SK-N-SH treated with all-trans-retinoic acid at 6 μM for 48 hours (cell line): ENCODE results near the gene RAPSN.

Experiments
- ATAC-seq: fragments of 200-7000 bp; cut with Tn5 transposase; 3 replicates; pipeline ENCODE4 v1.9.1; 2020; ENCODE audit warnings: mild to moderate bottlenecking, moderate library complexity
- ARNTL ChIP-seq: fragments of 450-650 bp; formaldehyde crosslinking; IDR thresholded peaks from 2 replicates; pipeline ENCODE4 v1.5.0; 2020; ENCODE audit warnings: low read depth, mild to moderate bottlenecking, moderate library complexity, borderline replicate concordance
- BACH2 ChIP-seq: fragments of 250-450 bp; sonication (Bioruptor Pico); IDR thresholded peaks from 2 replicates; pipeline ENCODE4 v1.9.0; 2021; ENCODE audit warnings: mild to moderate bottlenecking, borderline replicate concordance
- CSDC2 ChIP-seq: fragments of 250-450 bp; sonication (Bioruptor Pico); IDR thresholded peaks from 2 replicates; pipeline ENCODE4 v1.5.0; 2020; ENCODE audit warnings: mild to moderate bottlenecking, moderate library complexity
- ESRRG ChIP-seq: fragments of 250-450 bp; sonication (Bioruptor Pico); IDR thresholded peaks from 2 replicates; pipeline ENCODE4 v1.6.1; 2021; ENCODE audit warnings: mild to moderate bottlenecking
- ISL1 ChIP-seq: fragments of 250-450 bp; sonication (Bioruptor Pico); IDR thresholded peaks from 2 replicates; pipeline ENCODE4 v2.1.2; 2022; ENCODE audit warnings: mild to moderate bottlenecking, moderate library complexity
- OSR1 ChIP-seq: fragments of 250-450 bp; sonication (Bioruptor Pico); IDR thresholded peaks from 2 replicates; pipeline ENCODE4 v1.8.0; 2022; ENCODE audit warnings: moderate library complexity, mild to moderate bottlenecking, inconsistent platforms
- PPARA ChIP-seq: fragments of 250-450 bp; sonication (Bioruptor Pico); IDR thresholded peaks from 2 replicates; pipeline ENCODE4 v1.5.0; 2020; ENCODE audit warnings: mild to moderate bottlenecking, borderline replicate concordance
- RARB ChIP-seq: fragments of 250-450 bp; sonication (Bioruptor Pico); IDR thresholded peaks from 2 replicates; pipeline ENCODE4 v1.8.0; 2021; ENCODE audit warnings: mild to moderate bottlenecking, moderate library complexity
- SNAI2 ChIP-seq: fragments of 250-450 bp; sonication (Bioruptor Pico); IDR thresholded peaks from 2 replicates; pipeline ENCODE4 v1.5.0; 2020; ENCODE audit warnings: mild to moderate bottlenecking, moderate library complexity
- TCF4 ChIP-seq: fragments of 250-450 bp; sonication (Bioruptor Pico); IDR thresholded peaks from 2 replicates; pipeline ENCODE4 v1.8.0; 2021; ENCODE audit warnings: mild to moderate bottlenecking, moderate library complexity, borderline replicate concordance
- TOX ChIP-seq: fragments of 250-450 bp; sonication (Bioruptor Pico); IDR thresholded peaks from 2 replicates; pipeline ENCODE4 v1.8.0; 2021; ENCODE audit warnings: mild to moderate bottlenecking, moderate library complexity, borderline replicate concordance
- ZC3H10 ChIP-seq: fragments of 250-450 bp; sonication (Bioruptor Pico); IDR thresholded peaks from 2 replicates; pipeline ENCODE4 v1.5.1; 2021; ENCODE audit warnings: mild to moderate bottlenecking, moderate library complexity
- ZFP3 ChIP-seq: fragments of 250-450 bp; sonication (Bioruptor Pico); IDR thresholded peaks from 2 replicates; pipeline ENCODE4 v1.5.0; 2020; ENCODE audit warnings: mild to moderate bottlenecking, moderate library complexity
- ZFP30 ChIP-seq: fragments of 450-650 bp; formaldehyde crosslinking; IDR thresholded peaks from 2 replicates; pipeline ENCODE4 v1.5.0; 2022; ENCODE audit warnings: mild to moderate bottlenecking, moderate library complexity
- ZNF565 ChIP-seq: fragments of 450-650 bp; formaldehyde crosslinking; conservative IDR thresholded peaks from 2 replicates; pipeline ENCODE4 v1.5.0; 2020; ENCODE audit warnings: low read depth, mild to moderate bottlenecking, moderate library complexity
- ZNF70 ChIP-seq: fragments of 450-650 bp; formaldehyde crosslinking; IDR thresholded peaks from 2 replicates; pipeline ENCODE4 v1.5.0; 2020; ENCODE audit warnings: mild to moderate bottlenecking, moderate library complexity
- ZNF8 ChIP-seq: fragments of 450-650 bp; formaldehyde crosslinking; IDR thresholded peaks from 2 replicates; pipeline ENCODE4 v1.5.0; 2020; ENCODE audit warnings: mild to moderate bottlenecking, moderate library complexity
- TF ChIP-seq, protein P1 (sequence below): fragments of 250-450 bp; sonication (Bioruptor Pico); IDR thresholded peaks from 2 replicates; pipeline ENCODE4 v1.5.1; 2020; ENCODE audit warnings: low read depth, mild to moderate bottlenecking, moderate library complexity
- TF ChIP-seq, protein P2 (sequence below): fragments of 250-450 bp; sonication (Bioruptor Pico); IDR thresholded peaks from 2 replicates; pipeline ENCODE4 v1.8.0; 2020; ENCODE audit warnings: mild to moderate bottlenecking, moderate library complexity, borderline replicate concordance
- TF ChIP-seq, protein P3 (sequence below): fragments of 250-450 bp; sonication (Bioruptor Pico); IDR thresholded peaks from 2 replicates; pipeline ENCODE4 v1.5.1; 2021; ENCODE audit warnings: mild to moderate bottlenecking, moderate library complexity

Gene RAPSN

DNA sequence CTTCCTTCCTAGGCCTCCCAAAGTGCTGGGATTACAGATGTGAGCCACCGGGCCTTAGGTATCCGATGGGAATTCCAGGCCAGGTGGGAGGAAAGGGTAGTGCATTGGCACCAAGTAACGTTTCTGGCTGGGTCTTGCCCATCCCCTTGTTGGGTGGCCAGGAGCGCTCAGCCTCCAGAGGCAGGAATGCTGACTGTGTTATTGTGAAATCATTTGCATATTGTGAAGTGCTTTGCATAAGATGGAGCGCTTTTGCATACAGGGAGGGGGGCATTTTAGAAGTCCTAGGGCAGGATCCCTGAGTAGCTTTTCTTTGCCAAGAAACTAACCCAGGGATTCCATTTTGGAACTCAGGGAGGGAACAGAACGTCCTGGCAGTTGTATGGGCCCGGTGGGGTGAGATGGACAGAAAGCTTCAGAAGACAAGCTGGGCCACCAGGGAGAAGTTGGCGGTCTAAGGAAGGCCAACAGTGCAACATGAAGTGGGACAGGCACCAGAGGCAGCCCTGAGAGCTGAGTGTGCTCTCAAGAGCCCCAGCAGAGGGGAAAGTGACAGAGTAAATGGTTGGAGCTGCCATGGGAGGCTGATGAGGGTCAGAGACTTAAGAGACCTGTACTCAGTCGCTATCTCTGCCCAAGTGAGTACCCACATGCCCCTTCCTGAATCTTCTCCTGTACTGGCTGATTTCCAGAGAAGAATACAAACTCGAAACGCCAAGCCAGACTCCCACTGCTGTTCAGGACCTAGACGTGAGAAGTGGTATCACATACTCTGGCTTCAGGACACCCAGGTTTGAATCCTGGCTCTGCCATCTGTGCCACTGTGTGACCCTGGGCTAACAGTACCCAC, 41.8 kb downstream of the RAPSN start:
- no peak for ATAC-seq
- TF ChIP-seq ZNF8 = no peak
- no peak for TF ChIP-seq SNAI2
- TF ChIP-seq ZC3H10 (CRISPR knock-in tag) = no peak
- no peak for TF ChIP-seq ZNF565 (CRISPR knock-in tag)
- TF ChIP-seq ZFP30 (CRISPR knock-in tag) = no peak
- TF ChIP-seq ARNTL (CRISPR knock-in tag) = no peak
- no peak for TF ChIP-seq RARB (CRISPR knock-in tag)
- no peak for TF ChIP-seq OSR1 (CRISPR knock-in tag)
- TF ChIP-seq CSDC2 (CRISPR knock-in tag) = no peak
- no peak for TF ChIP-seq TOX (CRISPR knock-in tag)
- TF ChIP-seq, protein P1, sequence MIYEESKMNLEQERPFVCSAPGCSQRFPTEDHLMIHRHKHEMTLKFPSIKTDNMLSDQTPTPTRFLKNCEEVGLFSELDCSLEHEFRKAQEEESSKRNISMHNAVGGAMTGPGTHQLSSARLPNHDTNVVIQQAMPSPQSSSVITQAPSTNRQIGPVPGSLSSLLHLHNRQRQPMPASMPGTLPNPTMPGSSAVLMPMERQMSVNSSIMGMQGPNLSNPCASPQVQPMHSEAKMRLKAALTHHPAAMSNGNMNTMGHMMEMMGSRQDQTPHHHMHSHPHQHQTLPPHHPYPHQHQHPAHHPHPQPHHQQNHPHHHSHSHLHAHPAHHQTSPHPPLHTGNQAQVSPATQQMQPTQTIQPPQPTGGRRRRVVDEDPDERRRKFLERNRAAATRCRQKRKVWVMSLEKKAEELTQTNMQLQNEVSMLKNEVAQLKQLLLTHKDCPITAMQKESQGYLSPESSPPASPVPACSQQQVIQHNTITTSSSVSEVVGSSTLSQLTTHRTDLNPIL (CRISPR knock-in tag) = no peak
- TF ChIP-seq ZNF70 (CRISPR knock-in tag) = no peak
- no peak for TF ChIP-seq ESRRG (CRISPR knock-in tag)
- no peak for TF ChIP-seq ISL1 (CRISPR knock-in tag)
- TF ChIP-seq, protein P2, sequence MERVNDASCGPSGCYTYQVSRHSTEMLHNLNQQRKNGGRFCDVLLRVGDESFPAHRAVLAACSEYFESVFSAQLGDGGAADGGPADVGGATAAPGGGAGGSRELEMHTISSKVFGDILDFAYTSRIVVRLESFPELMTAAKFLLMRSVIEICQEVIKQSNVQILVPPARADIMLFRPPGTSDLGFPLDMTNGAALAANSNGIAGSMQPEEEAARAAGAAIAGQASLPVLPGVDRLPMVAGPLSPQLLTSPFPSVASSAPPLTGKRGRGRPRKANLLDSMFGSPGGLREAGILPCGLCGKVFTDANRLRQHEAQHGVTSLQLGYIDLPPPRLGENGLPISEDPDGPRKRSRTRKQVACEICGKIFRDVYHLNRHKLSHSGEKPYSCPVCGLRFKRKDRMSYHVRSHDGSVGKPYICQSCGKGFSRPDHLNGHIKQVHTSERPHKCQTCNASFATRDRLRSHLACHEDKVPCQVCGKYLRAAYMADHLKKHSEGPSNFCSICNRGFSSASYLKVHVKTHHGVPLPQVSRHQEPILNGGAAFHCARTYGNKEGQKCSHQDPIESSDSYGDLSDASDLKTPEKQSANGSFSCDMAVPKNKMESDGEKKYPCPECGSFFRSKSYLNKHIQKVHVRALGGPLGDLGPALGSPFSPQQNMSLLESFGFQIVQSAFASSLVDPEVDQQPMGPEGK (CRISPR knock-in tag) = no peak
- TF ChIP-seq TCF4 (CRISPR knock-in tag) = no peak
- TF ChIP-seq BACH2 (CRISPR knock-in tag) = no peak

DNA sequence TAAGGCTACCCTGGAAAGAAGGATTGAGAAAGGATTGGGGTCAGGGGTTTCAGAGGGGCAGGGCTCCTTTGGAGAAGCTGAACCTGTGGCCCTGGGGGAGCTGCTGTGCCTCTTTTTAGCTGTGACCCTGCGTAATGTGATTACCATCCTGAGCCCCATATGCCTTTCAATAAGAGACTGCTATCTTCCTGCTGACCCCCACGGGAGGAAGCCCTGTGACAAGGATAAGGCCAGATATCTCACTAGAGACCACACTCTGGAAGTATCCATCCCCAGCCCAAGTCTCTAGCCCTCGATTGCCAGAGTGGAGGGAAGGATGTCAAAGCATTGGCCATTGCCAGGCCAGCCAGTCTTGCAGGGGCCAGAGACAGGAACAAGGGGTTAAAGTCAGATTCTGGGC, 45.4 kb downstream of the RAPSN start:
- ATAC-seq = no peak
- TF ChIP-seq ZFP30 (CRISPR knock-in tag) = no peak
- no peak for TF ChIP-seq ESRRG (CRISPR knock-in tag)
- no peak for TF ChIP-seq SNAI2
- no peak for TF ChIP-seq ZFP3 (CRISPR knock-in tag)
- no peak for TF ChIP-seq BACH2 (CRISPR knock-in tag)
- TF ChIP-seq, protein P2 (CRISPR knock-in tag) = no peak
- TF ChIP-seq PPARA = no peak
- no peak for TF ChIP-seq RARB (CRISPR knock-in tag)
- no peak for TF ChIP-seq ISL1 (CRISPR knock-in tag)
- no peak for TF ChIP-seq ZNF70 (CRISPR knock-in tag)
- TF ChIP-seq, protein P3, sequence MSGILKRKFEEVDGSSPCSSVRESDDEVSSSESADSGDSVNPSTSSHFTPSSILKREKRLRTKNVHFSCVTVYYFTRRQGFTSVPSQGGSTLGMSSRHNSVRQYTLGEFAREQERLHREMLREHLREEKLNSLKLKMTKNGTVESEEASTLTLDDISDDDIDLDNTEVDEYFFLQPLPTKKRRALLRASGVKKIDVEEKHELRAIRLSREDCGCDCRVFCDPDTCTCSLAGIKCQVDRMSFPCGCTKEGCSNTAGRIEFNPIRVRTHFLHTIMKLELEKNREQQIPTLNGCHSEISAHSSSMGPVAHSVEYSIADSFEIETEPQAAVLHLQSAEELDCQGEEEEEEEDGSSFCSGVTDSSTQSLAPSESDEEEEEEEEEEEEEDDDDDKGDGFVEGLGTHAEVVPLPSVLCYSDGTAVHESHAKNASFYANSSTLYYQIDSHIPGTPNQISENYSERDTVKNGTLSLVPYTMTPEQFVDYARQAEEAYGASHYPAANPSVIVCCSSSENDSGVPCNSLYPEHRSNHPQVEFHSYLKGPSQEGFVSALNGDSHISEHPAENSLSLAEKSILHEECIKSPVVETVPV = no peak
- no peak for TF ChIP-seq ARNTL (CRISPR knock-in tag)
- TF ChIP-seq, all 23 proteins: peak for 0

DNA sequence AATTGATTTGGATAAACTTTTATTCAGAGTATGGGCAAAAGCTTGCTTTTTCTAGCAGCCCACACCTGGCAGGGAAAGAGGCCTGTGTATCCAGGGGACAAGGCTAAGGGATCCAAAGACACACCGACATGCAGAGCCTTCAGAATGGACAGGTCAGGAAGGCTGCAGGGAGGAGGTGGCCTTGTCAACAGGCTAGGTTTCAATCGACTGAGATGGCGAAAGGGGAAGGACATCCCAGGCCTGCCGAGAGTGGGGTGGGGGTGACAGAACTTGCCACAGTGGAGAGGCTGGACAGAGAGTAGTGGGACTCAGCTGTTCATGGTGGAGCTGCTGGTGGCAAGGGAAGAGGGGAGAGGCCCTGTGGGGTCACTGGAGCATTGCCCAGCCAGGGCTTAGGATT, 45.8 kb downstream of the RAPSN start:
- ATAC-seq = no peak
- no peak for TF ChIP-seq ZC3H10 (CRISPR knock-in tag)
- TF ChIP-seq, protein P1 (CRISPR knock-in tag) = no peak
- TF ChIP-seq PPARA = no peak
- no peak for TF ChIP-seq BACH2 (CRISPR knock-in tag)
- no peak for TF ChIP-seq ZNF70 (CRISPR knock-in tag)
- TF ChIP-seq CSDC2 (CRISPR knock-in tag) = no peak
